Measurements from ENCODE around the gene ANKRD33.

The ANKRD33 gene

GRCh38 chr12:51862947-51863346 is 25.0 kb upstream of the ANKRD33 start:
- DNase-seq (ENCODE audit: low spot score) = no peak

GRCh38 chr12:51863363-51863932 is 24.5 kb upstream of the ANKRD33 start:
- DNase-seq (ENCODE audit: low spot score) = no peak

- DNase-seq (ENCODE audit: low spot score) = no peak
Measured at GRCh38 chr12:51863933-51864832, 23.7 kb upstream of the ANKRD33 start.

GRCh38 chr12:51864833-51865670 is 22.9 kb upstream of the ANKRD33 start:
- no peak for DNase-seq (ENCODE audit: low spot score)

- DNase-seq (ENCODE audit: low spot score) = no peak
Measured at GRCh38 chr12:51865757-51866270, 22.1 kb upstream of the ANKRD33 start.

GRCh38 chr12:51866324-51866723 is 21.6 kb upstream of the ANKRD33 start:
- DNase-seq (ENCODE audit: low spot score) = no peak

GRCh38 chr12:51866762-51867161 is 21.1 kb upstream of the ANKRD33 start:
- no peak for DNase-seq (ENCODE audit: low spot score)

GRCh38 chr12:51867371-51867770 is 20.5 kb upstream of the ANKRD33 start:
- DNase-seq (ENCODE audit: low spot score) = no peak

GRCh38 chr12:51867796-51868428 is 20.0 kb upstream of the ANKRD33 start:
- DNase-seq (ENCODE audit: low spot score) = no peak

- DNase-seq (ENCODE audit: low spot score) = no peak
Measured at GRCh38 chr12:51868821-51869495, 18.9 kb upstream of the ANKRD33 start.

GRCh38 chr12:51869496-51869865 is 18.4 kb upstream of the ANKRD33 start:
- DNase-seq (ENCODE audit: low spot score) = no peak

GRCh38 chr12:51869931-51870330 is 18.0 kb upstream of the ANKRD33 start:
- DNase-seq (ENCODE audit: low spot score) = peak; percentile 0

GRCh38 chr12:51870504-51870903 is 17.4 kb upstream of the ANKRD33 start:
- no peak for DNase-seq (ENCODE audit: low spot score)

GRCh38 chr12:51871126-51871525 is 16.8 kb upstream of the ANKRD33 start:
- DNase-seq (ENCODE audit: low spot score) = no peak

GRCh38 chr12:51871918-51872688 is 15.8 kb upstream of the ANKRD33 start:
- DNase-seq (ENCODE audit: low spot score) = no peak

GRCh38 chr12:51872689-51872981 is 15.3 kb upstream of the ANKRD33 start:
- DNase-seq (ENCODE audit: low spot score) = no peak

GRCh38 chr12:51873251-51873994 is 14.5 kb upstream of the ANKRD33 start:
- DNase-seq (ENCODE audit: low spot score) = no peak

GRCh38 chr12:51874000-51874399 is 13.9 kb upstream of the ANKRD33 start:
- DNase-seq (ENCODE audit: low spot score) = no peak

GRCh38 chr12:51874486-51874885 is 13.4 kb upstream of the ANKRD33 start:
- DNase-seq (ENCODE audit: low spot score) = no peak

- no peak for DNase-seq (ENCODE audit: low spot score)
Measured at GRCh38 chr12:51879102-51879501, 8.8 kb upstream of the ANKRD33 start.

All from germinal center (tissue), 1 donor.